HepG2 (cell line): Measurements from ENCODE around the gene GP1BA. TPM values are rescaled to one million over a fixed set of nuclear protein-coding genes. Genes with fewer than 3 reads are reported as not detected.
A peak's percentile ranks its signal among the peaks of the same experiment; 100 is the strongest.

Experiments used
- AGO1 ChIP-seq: fragments of 200-400 bp; formaldehyde crosslinking; IDR thresholded peaks from 2 replicates; pipeline ENCODE4 v1.6.1; 2017; ENCODE audit warnings: mild to moderate bottlenecking, low read depth, low read length, moderate library complexity; ENCODE audit not compliant: poor library complexity, severe bottlenecking
- CBX2 ChIP-seq, 2 experiments: fragments of 200-600 bp in 1 of 2; sonication (generic); formaldehyde crosslinking in 1 of 2; IDR thresholded peaks; 2 replicates each; pipeline versions ENCODE4 v1.7.0 to v1.8.1; 2018 to 2022; ENCODE audit warnings: low read depth in 2 of 2, low read length in 1 of 2, mild to moderate bottlenecking in 1 of 2, missing genetic modification reagents in 1 of 2
- CEBPG ChIP-seq: IDR thresholded peaks from 2 replicates; pipeline ENCODE4 v1.6.1; 2016
- FOXM1 ChIP-seq: sonication (generic); formaldehyde crosslinking; IDR thresholded peaks from 2 replicates; pipeline ENCODE4 v1.5.0; 2020; ENCODE audit warnings: missing genetic modification reagents
- KAT8 ChIP-seq: IDR thresholded peaks from 2 replicates; pipeline ENCODE4 v1.6.1; 2016; ENCODE audit warnings: missing genetic modification reagents, missing compliant biosample characterization
- MIXL1 ChIP-seq: IDR thresholded peaks from 2 replicates; pipeline ENCODE4 v1.6.1; 2016
- NCOA5 ChIP-seq: sonication (generic); formaldehyde crosslinking; IDR thresholded peaks from 2 replicates; pipeline ENCODE4 v1.4.0; 2020; ENCODE audit warnings: missing genetic modification reagents
- NFIB ChIP-seq: sonication (generic); formaldehyde crosslinking; IDR thresholded peaks from 2 replicates; pipeline ENCODE4 v1.9.0; 2021; ENCODE audit warnings: missing genetic modification reagents, mild to moderate bottlenecking, borderline replicate concordance
- RFXANK ChIP-seq: IDR thresholded peaks from 2 replicates; pipeline ENCODE4 v1.6.1; 2016
- ZFP37 ChIP-seq: sonication (generic); formaldehyde crosslinking; IDR thresholded peaks from 2 replicates; pipeline ENCODE4 v1.4.0; 2020; ENCODE audit warnings: missing genetic modification reagents, borderline replicate concordance
- ZNF124 ChIP-seq: sonication (generic); formaldehyde crosslinking; IDR thresholded peaks from 2 replicates; pipeline ENCODE4 v1.4.0; 2020; ENCODE audit warnings: missing genetic modification reagents
- ZNF207 ChIP-seq: fragments of 450-650 bp; IDR thresholded peaks from 2 replicates; pipeline ENCODE4 v1.6.1; 2016; ENCODE audit warnings: antibody characterized with exemption, borderline replicate concordance
- ZNF350 ChIP-seq: sonication (generic); formaldehyde crosslinking; IDR thresholded peaks from 2 replicates; pipeline ENCODE4 v1.4.0; 2020; ENCODE audit warnings: mild to moderate bottlenecking, low read depth, missing genetic modification reagents, borderline replicate concordance
- ZNF7 ChIP-seq: IDR thresholded peaks from 2 replicates; pipeline ENCODE4 v1.6.1; 2016; ENCODE audit warnings: missing biosample characterization, missing genetic modification reagents
- ZNF709 ChIP-seq: sonication (generic); formaldehyde crosslinking; IDR thresholded peaks from 2 replicates; pipeline ENCODE4 v1.5.0; 2020; ENCODE audit warnings: mild to moderate bottlenecking, missing genetic modification reagents
- polyA plus RNA-seq, 8 experiments: library from polyadenylated mRNA; depleted of rRNA in 3 of 8; stranded (reverse) in 7 of 8; unstranded in 1 of 8; fragments of >200 nt; fragmentation: Illumina TruSeq in 4 of 8; extraction: Trizol in 4 of 8; gene quantifications; 2 replicates each; pipeline versions ENCODE4 v1.2.1 to v1.2.3, GENCODE V29; 2011 to 2016; ENCODE audit warnings: low read depth in 4 of 8, missing spikeins in 1 of 8, mixed read lengths in 1 of 8; ENCODE audit not compliant: insufficient read depth in 1 of 8
- total RNA-seq, 5 experiments: library from RNA; depleted of rRNA; stranded (reverse); fragments of >200 nt; fragmentation: Illumina TruSeq; extraction: Trizol; gene quantifications; 2 replicates each; pipeline ENCODE4 v1.2.3, GENCODE V29; 2016; ENCODE audit warnings: low read depth in 1 of 5
- TF ChIP-seq, protein P1 (sequence below): sonication (generic); formaldehyde crosslinking; IDR thresholded peaks from 2 replicates; pipeline ENCODE4 v1.4.0; 2020; ENCODE audit warnings: missing genetic modification reagents, borderline replicate concordance
- TF ChIP-seq, protein P2 (sequence below): IDR thresholded peaks from 2 replicates; pipeline ENCODE4 v1.6.1; 2016; ENCODE audit warnings: low read depth, control low read depth
- TF ChIP-seq, protein P3 (sequence below): IDR thresholded peaks from 2 replicates; pipeline ENCODE4 v1.6.1; 2018; ENCODE audit warnings: missing genetic modification reagents, mild to moderate bottlenecking, missing compliant biosample characterization
- TF ChIP-seq, protein P4 (sequence below): IDR thresholded peaks from 2 replicates; pipeline ENCODE4 v1.6.1; 2012; ENCODE audit warnings: inconsistent platforms
- TF ChIP-seq, protein P5 (sequence below): sonication (generic); formaldehyde crosslinking; IDR thresholded peaks from 2 replicates; pipeline ENCODE4 v1.4.0; 2020; ENCODE audit warnings: missing genetic modification reagents
- TF ChIP-seq, protein P6 (sequence below): IDR thresholded peaks from 2 replicates; pipeline ENCODE4 v1.6.1; 2016; ENCODE audit warnings: missing compliant biosample characterization, missing genetic modification reagents, borderline replicate concordance

Gene GP1BA
- total and polyA plus RNA-seq, 2 of the 13 experiments (the other 11 are each of a cell fraction or from before 2014, with no cell fraction given), result not detected

DNA sequence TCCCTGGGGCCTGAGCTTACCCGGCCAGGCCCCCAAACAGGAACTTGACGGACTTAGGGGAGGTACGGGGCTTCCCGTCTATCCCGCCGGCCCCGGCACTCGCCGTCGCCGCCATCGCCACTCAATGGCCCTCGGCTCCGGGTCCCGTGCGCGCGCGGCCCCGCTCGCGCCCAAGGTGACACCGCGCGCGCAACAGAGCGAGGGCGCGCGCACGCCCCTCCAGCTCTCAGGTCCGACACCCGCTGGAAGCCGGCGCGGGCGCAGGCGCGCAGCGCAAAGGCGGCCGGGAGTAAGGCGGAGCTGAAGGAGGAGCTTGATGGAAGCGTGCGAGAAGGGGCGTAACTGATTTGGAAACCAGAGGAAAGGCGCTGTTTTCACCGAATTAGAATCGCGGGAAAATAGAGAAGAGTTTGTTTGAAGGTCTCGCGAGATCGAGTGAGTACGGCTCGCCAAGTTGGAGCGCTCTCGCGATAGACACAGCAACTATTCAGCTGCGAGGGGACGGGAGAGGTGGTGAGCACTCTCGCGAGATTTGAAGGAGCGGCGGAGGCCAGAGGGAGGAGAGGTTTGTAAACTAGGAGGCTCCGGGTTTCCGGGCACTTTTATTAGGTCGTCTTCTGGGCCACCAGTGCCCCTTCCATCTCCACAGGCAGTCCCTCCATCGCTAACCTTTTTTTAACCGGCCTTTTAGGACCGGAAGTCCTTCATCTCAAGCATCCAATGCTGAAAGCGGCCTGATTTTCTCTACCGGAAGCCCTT is 7.9 kb downstream of the GP1BA start, which contains the start of the genes RNF167 and SLC25A11 (continued):
- TF ChIP-seq ZNF7 (CRISPR knock-in tag) (no peak), CEBPG (peak; percentile 17; the same call in 1 of the 2 replicates), KAT8 (CRISPR knock-in tag) (peak; percentile 86), ZNF124 (CRISPR knock-in tag) (no peak), ZFP37 (no peak), ZNF350 (CRISPR knock-in tag) (no peak; the same call in 1 of the 2 replicates), FOXM1 (no peak), MIXL1 (CRISPR knock-in tag) (no peak), NFIB (no peak), RFXANK (CRISPR knock-in tag) (no peak), ZNF207 (no peak), ZNF709 (no peak), NCOA5 (CRISPR knock-in tag) (no peak), AGO1 (no peak), CBX2 (IDR thresholded peaks at IDR 0.05; ENCODE audit: low read depth, low read length) (no peak), CBX2 (CRISPR knock-in tag; IDR thresholded peaks at IDR 0.05; ENCODE audit: low read depth) (no peak)
- TF ChIP-seq, protein P1, sequence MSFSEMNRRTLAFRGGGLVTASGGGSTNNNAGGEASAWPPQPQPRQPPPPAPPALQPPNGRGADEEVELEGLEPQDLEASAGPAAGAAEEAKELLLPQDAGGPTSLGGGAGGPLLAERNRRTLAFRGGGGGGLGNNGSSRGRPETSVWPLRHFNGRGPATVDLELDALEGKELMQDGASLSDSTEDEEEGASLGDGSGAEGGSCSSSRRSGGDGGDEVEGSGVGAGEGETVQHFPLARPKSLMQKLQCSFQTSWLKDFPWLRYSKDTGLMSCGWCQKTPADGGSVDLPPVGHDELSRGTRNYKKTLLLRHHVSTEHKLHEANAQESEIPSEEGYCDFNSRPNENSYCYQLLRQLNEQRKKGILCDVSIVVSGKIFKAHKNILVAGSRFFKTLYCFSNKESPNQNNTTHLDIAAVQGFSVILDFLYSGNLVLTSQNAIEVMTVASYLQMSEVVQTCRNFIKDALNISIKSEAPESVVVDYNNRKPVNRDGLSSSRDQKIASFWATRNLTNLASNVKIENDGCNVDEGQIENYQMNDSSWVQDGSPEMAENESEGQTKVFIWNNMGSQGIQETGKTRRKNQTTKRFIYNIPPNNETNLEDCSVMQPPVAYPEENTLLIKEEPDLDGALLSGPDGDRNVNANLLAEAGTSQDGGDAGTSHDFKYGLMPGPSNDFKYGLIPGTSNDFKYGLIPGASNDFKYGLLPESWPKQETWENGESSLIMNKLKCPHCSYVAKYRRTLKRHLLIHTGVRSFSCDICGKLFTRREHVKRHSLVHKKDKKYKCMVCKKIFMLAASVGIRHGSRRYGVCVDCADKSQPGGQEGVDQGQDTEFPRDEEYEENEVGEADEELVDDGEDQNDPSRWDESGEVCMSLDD (CRISPR knock-in tag), result 0 out of 2 replicates have a peak, but pooled peaks have one; percentile 41
- TF ChIP-seq, protein P2, sequence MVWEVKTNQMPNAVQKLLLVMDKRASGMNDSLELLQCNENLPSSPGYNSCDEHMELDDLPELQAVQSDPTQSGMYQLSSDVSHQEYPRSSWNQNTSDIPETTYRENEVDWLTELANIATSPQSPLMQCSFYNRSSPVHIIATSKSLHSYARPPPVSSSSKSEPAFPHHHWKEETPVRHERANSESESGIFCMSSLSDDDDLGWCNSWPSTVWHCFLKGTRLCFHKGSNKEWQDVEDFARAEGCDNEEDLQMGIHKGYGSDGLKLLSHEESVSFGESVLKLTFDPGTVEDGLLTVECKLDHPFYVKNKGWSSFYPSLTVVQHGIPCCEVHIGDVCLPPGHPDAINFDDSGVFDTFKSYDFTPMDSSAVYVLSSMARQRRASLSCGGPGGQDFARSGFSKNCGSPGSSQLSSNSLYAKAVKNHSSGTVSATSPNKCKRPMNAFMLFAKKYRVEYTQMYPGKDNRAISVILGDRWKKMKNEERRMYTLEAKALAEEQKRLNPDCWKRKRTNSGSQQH (CRISPR knock-in tag), result no peak
- TF ChIP-seq, protein P3, sequence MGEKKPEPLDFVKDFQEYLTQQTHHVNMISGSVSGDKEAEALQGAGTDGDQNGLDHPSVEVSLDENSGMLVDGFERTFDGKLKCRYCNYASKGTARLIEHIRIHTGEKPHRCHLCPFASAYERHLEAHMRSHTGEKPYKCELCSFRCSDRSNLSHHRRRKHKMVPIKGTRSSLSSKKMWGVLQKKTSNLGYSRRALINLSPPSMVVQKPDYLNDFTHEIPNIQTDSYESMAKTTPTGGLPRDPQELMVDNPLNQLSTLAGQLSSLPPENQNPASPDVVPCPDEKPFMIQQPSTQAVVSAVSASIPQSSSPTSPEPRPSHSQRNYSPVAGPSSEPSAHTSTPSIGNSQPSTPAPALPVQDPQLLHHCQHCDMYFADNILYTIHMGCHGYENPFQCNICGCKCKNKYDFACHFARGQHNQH (CRISPR knock-in tag), result peak; percentile 52
- TF ChIP-seq, protein P4, sequence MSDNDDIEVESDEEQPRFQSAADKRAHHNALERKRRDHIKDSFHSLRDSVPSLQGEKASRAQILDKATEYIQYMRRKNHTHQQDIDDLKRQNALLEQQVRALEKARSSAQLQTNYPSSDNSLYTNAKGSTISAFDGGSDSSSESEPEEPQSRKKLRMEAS, result peak; percentile 61
- TF ChIP-seq, protein P5, sequence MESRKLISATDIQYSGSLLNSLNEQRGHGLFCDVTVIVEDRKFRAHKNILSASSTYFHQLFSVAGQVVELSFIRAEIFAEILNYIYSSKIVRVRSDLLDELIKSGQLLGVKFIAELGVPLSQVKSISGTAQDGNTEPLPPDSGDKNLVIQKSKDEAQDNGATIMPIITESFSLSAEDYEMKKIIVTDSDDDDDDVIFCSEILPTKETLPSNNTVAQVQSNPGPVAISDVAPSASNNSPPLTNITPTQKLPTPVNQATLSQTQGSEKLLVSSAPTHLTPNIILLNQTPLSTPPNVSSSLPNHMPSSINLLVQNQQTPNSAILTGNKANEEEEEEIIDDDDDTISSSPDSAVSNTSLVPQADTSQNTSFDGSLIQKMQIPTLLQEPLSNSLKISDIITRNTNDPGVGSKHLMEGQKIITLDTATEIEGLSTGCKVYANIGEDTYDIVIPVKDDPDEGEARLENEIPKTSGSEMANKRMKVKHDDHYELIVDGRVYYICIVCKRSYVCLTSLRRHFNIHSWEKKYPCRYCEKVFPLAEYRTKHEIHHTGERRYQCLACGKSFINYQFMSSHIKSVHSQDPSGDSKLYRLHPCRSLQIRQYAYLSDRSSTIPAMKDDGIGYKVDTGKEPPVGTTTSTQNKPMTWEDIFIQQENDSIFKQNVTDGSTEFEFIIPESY (CRISPR knock-in tag), result no peak
- TF ChIP-seq, protein P6, sequence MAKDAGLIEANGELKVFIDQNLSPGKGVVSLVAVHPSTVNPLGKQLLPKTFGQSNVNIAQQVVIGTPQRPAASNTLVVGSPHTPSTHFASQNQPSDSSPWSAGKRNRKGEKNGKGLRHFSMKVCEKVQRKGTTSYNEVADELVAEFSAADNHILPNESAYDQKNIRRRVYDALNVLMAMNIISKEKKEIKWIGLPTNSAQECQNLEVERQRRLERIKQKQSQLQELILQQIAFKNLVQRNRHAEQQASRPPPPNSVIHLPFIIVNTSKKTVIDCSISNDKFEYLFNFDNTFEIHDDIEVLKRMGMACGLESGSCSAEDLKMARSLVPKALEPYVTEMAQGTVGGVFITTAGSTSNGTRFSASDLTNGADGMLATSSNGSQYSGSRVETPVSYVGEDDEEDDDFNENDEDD, result no peak; the same call in 1 of the 2 replicates
